GM18508 (cell line): Measurements from ENCODE around the gene CT47A7.
"Not testable (repeated sequence)": the region's sequence is repeated elsewhere in the genome, so short reads cannot be mapped to it uniquely, and the experiment has no call there.

ENCODE experiments used
- ATAC-seq: cut with Tn5 transposase; IDR thresholded peaks from one replicate; pipeline ENCODE4 v1.9.1; 2021; ENCODE audit warnings: moderate number of reproducible peaks; ENCODE audit not compliant: insufficient read depth, unreplicated experiment

The CT47A7 gene

DNA sequence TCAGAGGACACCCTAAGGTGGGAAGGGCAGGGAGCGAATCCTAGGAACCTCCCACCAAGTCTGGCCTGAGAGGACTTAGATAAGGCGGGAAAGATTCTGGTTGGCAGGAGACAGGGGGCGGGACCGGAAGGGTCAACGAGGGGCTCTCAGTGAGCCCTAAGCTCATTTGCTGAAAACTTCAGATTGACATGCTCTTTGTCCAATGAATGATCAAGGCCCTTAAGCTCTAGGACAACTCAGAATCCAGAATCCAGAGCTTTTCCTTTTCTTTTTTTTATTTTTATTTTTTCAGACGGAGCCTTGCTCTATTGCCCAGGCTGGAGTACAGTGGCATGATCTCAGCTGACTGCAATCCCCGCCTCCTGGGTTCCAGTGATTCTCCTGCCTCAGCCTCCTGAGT is at the start of gene CT47A7:
Gene CT47A7, minus strand, starts transcription at position 101 of the 400 bp plus-strand sequence. CDS start 255 bp downstream, outside the sequence.
- ATAC-seq = not testable (repeated sequence)

DNA sequence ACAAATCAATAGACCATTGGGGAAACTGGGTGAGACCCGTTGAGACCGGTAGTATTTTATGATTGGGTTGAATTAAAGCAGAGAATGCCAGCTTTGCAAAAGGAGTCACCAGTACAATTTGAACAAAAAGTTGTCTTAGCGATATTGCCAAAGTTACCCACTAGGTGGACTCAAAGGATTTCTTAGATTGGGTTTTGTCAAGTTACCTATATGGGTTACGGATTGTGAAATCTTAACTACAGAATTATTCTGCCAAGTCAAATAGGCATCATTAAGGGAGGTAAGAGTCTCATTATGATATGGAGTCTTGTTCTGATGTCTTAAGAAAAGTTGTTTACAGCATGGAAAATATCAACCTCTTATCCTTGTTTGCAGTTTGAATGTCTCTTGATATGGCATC is 44.2 kb upstream of the CT47A7 start:
- no peak for ATAC-seq

DNA sequence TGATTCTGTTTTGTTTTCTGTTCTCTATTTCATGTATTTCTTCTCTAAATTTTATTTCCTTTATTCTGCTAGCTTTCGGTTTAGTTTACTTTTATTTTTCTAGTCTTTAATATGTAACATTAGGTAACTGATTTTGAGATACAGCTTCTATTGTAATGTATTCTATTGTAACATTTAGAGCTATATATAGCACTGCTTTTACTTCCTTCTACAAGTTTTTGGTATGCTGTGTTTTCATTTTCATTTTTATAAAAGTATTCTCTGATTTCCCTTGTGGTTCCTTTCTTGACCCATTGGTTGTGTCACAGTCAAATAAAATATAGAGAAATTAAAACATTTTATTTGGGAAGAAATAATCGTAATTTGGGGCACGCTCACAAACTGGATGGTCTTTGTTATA is 43.0 kb upstream of the CT47A7 start:
- peak; percentile 61 for ATAC-seq

DNA sequence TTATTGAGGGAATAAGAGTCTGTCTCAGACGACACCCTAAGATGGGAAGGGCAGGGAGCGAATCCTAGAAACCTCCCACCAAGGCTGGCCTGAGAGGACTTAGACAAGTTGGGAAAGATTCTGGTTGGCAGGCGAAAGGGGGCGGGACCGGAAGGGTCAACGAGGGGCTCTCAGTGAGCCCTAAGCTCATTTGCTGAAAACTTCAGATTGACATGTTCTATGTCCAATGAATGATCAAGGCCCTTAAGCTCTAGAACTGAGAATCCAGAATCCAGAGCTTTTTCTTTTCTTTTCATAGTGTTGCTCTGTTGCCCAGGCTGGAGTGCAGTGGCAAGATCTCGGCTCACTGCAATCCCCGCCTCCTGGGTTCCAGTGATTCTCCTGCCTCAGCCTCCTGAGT is 29.3 kb upstream of the CT47A7 start, which contains the start of gene CT47A1:
Gene CT47A1, minus strand, starts transcription at position 101 of the 400 bp plus-strand sequence. CDS start 231 bp downstream, outside the sequence.
- not testable (repeated sequence) for ATAC-seq
